ENCODE data around the gene ATP1B1. TPM values are rescaled to one million over a fixed set of nuclear protein-coding genes. Genes with fewer than 3 reads are reported as not detected.
"Not testable (repeated sequence)": the region's sequence is repeated elsewhere in the genome, so short reads cannot be mapped to it uniquely, and the experiment has no call there.

ATP1B1 gene
- total RNA-seq, 1 donor from 2014 or later, result 298 TPM

- ATAC-seq (no peak), DNase-seq (no peak)
- intact Hi-C loops (cut with micrococcal nuclease), result no loop called here
Measured at GRCh38 chr1:169110236-169110635, 3.7 kb downstream of the ATP1B1 start.

DNA sequence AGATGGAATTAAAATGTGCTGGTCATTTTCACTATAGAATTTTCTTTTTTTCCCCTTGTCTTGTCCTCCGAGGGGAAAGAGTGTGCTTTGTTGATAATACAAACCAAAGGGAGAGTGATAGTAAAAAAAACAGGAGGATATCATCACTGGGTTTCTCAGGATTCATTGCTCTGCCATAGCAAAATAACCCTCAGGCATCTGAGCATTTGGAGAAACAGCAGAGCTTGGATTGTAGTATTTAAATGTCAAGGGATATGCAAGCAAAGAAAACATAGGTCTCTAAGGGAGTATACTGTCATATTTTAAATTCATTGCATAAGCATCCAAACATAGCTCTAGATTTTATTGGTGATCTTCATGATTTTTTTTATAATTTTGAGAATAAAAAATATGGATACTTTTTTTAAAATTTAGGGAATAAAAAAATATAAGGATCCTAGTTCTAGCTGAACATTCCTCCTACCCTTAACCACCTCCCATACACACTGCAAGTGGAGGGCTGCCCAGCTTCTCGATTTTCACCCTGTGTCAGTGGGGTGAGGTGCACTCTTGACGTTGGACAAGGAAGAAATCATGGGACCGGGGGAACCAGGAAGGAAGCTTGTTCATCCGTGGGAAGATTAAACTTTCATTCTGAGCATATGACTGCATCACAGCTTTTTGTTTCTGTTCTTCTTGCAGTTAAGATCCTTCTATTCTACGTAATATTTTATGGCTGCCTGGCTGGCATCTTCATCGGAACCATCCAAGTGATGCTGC, 4.4 kb downstream of the ATP1B1 start:
- intact Hi-C loops (cut with micrococcal nuclease), result no loop called here
- DNase-seq (no peak), ATAC-seq (no peak)

GRCh38 chr1:169111472-169111871, 5.0 kb downstream of the ATP1B1 start:
- intact Hi-C loops (cut with micrococcal nuclease), result no loop called here
- DNase-seq (no peak), ATAC-seq (no peak)

DNA sequence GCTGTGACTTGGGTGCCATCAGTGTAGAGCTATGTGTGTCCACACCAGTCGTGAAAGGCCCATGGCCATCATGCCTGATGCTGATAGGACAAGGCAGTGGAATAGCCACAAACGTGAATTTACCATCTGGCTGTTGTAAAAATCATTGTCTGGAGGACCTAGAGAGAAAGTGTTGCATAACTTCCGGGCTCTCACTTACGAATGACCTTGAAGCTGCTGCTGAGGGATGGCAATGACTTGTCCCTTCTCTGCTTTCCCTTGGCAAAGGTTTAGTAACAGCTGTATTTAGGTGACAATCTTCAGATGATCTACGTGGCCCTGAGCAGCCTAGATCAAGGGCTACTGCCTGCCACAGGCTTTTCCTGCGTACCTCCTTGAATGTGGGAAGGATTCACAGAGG, 5.8 kb downstream of the ATP1B1 start:
- peak; percentile 6 for ATAC-seq
- no peak for DNase-seq
- intact Hi-C loops (cut with micrococcal nuclease), result no loop called here

DNA sequence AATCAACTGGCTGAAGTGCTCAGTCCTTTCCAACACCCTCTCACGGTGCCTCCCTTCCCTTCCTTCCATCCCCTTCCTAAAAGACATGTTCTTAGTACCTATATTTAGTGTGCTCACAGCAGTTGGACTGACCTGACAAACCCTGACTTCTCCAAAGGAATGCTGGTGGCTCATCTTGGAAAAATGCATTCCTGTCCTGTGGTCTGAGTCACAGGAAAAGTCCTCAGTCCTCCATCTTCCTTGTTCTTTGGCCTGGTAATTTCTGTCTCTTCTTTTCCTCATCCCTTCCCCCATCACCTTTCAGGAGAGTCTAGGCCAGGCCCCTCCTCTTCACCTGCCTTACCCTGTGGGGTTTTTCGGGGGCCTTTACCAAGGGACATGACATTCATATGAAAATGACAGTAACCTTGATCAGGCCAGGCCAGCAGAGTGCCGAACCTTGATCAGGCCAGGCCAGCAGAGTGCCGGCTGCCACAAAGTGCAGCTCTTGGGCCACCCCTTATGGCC, 7.2 kb downstream of the ATP1B1 start:
- intact Hi-C loops (cut with micrococcal nuclease), result no loop called here
- ATAC-seq (peak; percentile 31), DNase-seq (no peak)

DNA sequence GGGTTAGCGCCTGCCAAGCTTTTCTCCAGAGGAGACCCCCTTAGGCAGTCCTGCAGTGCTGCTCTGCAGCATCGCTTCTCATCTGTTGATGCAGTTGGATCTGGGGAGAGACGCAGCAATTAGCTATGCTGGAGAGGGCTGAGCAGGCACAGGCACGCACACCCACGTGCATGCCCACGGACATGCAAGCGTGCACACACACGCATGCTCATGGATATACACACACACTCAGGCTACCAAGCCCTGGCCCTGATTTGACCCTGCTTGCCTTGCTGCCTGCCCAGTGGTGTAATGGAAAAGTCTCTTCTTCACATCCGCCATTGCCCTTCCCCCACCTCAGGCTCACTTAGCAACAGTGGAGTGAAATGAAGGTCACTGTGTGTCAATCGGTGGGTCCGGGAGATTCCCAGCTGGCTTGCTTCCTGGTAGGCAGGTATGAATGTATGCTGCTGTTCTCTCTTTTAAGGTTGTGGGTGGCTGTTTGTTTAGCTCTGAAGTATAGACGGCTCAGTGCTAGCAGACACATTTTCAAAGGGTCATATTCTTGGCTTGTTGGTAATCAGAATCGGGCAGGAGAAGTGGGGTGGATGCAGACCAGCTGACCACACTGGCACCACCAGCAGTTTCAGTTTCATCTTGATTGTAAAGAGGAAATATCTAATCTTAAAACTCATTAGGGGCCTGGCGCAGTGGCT, 9.5 kb downstream of the ATP1B1 start:
- ATAC-seq (peak; percentile 68), DNase-seq (peak; percentile 61)
- intact Hi-C loops (cut with micrococcal nuclease), result no loop called here

DNA sequence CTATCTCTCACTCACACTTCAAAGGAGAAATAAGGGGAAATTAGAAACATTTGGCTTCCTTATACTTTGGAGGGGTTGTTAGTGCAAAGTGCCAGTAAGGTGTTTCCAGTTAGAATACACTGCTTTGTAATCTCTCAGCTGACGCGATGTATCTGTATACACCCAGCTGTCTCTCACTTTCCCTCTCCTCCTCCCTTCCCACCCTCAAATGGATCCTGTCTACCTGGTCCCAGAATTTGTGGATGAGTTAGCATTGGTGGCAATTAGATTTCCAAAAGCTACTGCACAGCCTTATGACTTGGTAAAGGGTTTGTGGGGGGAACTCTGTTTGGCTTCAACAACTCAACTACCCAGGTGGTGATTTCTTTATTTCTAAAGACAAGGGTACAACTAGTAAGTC, 10.5 kb downstream of the ATP1B1 start:
- DNase-seq, result no peak
- no peak for ATAC-seq
- intact Hi-C loops (cut with micrococcal nuclease), result no loop called here

DNA sequence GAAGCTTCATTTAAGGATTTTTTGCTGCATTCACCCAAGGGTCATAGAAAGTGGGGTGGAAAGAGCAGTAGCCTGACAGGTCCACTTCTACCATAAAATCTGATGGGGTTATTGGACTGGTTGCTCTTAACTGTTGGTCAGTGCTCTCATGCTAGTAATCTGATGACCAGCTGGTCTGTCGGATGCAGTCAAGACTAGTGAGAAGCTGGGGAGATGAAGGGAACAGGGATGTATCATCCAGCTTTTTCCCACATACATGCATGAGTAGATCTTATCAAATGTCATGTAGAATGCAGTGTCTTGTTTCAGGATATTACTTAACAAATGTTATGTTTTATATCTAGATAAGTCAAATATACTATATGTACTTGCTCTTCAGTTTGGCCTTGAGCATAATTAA, 11.1 kb downstream of the ATP1B1 start:
- intact Hi-C loops (cut with micrococcal nuclease), result no loop called here
- DNase-seq (no peak), ATAC-seq (no peak)

DNA sequence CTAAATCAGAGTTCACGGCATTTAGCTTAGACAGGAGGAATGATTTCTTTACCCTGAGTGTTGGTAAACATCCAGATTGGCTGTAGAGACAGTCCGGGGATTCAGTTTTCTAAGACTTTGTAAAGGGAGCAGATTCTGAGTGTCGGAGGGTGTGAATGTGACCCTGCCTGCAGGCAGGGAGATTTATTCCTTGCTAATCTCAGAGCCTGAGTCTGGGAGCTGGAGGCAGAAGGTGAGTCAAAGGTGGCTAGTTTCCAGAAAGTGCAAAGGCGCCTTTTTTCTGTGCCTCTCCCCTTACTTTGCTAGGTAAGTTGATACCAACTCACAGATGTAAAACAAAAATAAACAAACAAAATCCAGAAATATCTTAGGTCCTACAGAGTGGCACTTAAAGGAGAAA, 11.7 kb downstream of the ATP1B1 start:
- DNase-seq (no peak), ATAC-seq (no peak)
- intact Hi-C loops (cut with micrococcal nuclease), result no loop called here

- intact Hi-C loops (cut with micrococcal nuclease), result no loop called here
- no peak for DNase-seq
- no peak for ATAC-seq
Measured at GRCh38 chr1:169119405-169119804, 12.9 kb downstream of the ATP1B1 start.

- ATAC-seq (no peak), DNase-seq (no peak)
- intact Hi-C loops (cut with micrococcal nuclease), result no loop called here
Measured at GRCh38 chr1:169120066-169120465, 13.6 kb downstream of the ATP1B1 start.

DNA sequence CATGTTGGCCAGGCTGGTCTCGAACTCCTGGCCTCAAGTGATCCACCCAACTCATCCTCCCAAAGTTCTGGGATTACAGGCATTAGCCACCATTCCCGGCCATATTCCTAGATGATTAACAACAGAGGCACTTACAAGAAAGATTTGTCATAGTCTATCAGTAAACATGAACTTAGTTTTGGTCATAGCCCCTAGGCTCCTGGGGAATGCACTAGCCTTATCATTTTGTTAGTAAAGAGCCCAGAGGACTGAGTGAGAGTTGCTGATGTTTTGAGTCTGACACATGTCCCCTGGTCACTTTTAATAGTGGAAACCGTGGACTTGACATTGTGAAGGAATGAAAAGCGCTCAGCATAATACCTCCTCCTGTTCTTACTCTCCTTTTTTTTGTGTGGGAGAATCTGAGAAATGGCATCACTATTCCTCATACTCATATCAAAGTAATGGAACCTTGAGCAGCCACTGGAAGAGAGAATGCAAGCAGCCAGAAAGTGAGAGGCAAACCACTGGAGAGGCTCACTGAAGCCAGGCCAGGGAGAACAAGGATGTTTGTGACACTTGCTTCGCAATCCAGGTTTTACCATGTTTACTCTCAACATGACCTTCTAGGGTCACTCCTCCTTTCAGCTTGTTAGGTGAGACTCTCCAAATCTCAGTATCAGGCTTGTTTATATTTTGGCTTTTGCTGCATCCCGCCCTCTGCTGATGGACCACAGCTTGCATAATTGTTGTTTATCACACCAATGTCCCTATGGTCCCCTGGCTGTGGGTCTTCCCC, 14.8 kb downstream of the ATP1B1 start:
- intact Hi-C loops (cut with micrococcal nuclease), result no loop called here
- ATAC-seq (no peak), DNase-seq (no peak)

GRCh38 chr1:169122976-169123375, 16.5 kb downstream of the ATP1B1 start:
- DNase-seq, result no peak
- intact Hi-C loops (cut with micrococcal nuclease), result no loop called here
- ATAC-seq, result no peak

DNA sequence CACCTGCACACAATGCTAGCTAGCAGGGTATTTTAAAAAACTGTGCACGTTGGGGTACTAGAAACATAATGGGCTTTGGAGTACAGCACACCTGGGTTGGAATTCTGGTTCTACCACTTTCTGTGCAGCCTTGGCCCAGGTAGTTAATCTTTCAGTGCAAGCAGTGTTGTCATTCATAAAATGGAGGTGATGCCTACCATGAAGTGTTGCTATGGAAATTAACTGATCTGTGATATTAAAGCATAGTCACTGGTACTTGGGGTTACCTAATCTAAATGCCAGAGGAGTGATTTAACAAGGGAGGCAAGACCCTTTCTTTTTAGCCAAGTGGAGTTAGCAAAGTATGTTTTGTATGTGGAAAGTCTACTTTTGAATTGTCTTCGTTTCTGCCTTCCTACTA, 18.0 kb downstream of the ATP1B1 start:
- ATAC-seq (no peak), DNase-seq (no peak)
- intact Hi-C loops (cut with micrococcal nuclease), result no loop called here

GRCh38 chr1:169125597-169125996, 19.1 kb downstream of the ATP1B1 start:
- ATAC-seq; intact Hi-C loops (cut with micrococcal nuclease); DNase-seq: not testable (repeated sequence)

- intact Hi-C loops (cut with micrococcal nuclease), result no loop called here
- DNase-seq (no peak), ATAC-seq (no peak)
Measured at GRCh38 chr1:169126335-169126734, 19.8 kb downstream of the ATP1B1 start.

DNA sequence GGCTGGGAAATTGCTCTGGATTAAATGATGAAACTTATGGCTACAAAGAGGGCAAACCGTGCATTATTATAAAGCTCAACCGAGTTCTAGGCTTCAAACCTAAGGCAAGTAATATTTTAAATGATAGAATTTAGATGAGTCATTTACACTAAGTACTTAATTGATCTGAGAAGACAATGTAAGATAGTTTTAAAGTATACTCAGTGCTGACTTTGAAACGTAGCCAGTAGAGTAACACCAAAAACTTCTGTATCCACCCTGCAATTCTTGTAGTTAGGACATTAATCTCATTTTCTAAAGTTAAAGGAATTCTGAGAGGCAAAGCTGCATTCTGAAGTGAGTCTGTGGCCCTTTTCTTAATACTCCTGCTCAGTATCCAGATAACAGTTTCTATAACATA, 20.8 kb downstream of the ATP1B1 start:
- intact Hi-C loops (cut with micrococcal nuclease), result no loop called here
- no peak for ATAC-seq
- no peak for DNase-seq

DNA sequence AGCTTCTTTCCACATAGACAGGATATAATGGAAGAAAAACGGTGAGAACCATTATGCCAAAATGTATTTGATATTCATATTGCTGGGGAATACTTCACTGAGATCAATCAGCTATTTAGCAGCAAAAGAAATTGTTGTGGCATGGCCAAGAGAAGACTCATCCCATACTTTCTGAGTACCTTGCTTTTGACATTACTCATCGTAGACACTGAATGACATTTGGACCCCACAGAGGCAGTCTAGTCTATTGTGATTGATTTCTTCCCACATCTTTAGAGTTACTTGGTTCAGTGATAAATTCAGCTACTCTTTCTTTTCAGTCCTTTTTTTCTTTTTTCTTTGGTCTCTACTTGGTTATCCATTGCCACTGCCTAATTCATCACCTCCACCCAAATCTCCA, 22.1 kb downstream of the ATP1B1 start:
- intact Hi-C loops (cut with micrococcal nuclease), result no loop called here
- ATAC-seq, result no peak
- DNase-seq, result no peak

DNA sequence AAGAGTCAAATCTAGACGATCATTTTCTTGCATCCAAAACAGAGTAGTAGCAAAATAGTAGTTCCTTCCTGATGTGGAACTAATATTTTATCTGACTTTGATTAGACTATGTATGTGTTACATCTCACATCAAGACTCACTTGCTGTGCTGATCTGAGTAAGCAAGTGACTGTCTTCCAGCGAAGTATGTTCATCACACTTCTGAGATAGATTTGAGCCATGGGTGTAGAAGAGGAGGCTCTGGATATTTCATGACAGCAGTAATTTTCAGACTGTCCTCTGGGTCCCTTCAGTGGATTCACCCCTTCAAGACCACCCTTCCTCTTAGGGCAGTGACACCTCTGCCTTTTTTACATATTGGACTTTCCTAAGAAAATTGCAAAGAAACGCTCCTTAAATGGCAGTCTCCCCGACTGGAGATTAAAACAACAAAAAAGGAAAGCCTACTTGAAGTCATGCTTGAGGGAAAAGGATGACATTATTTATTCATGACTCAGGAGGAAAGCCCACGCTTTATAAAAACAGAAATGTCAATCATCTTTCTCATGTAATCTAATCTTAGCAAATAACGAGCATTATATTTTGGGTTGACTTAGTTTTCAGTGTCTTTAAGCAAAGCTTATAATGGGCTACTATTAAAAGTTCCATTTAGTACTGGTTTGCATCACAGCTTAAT, 22.8 kb downstream of the ATP1B1 start:
- DNase-seq (no peak), ATAC-seq (no peak)
- intact Hi-C loops (cut with micrococcal nuclease), result no loop called here

GRCh38 chr1:169130683-169131082, 24.2 kb downstream of the ATP1B1 start:
- DNase-seq (no peak), ATAC-seq (no peak)
- intact Hi-C loops (cut with micrococcal nuclease), result no loop called here

Measured in left ventricle myocardium superior (tissue), 1 donor.